ENCODE results near the gene ANO1. TPM values are rescaled to one million over a fixed set of nuclear protein-coding genes. Genes with fewer than 3 reads are reported as not detected.

Gene ANO1
- total RNA-seq, 4 donors from 2014 or later: 1.1 to 27.2 (median 4.2) TPM

- TF ChIP-seq CTCF (IDR thresholded peaks at IDR 0.05): no peak
- no peak for TF ChIP-seq POLR2A (IDR thresholded peaks at IDR 0.05)
- Histone ChIP-seq H3K27ac (no peak overlapping the region), H3K9me3 (no peaks in the 10 kb centered on the region), H3K36me3 (no peaks in the 10 kb centered on the region), H3K4me3 (no peak overlapping the region), H3K27me3 (no peaks in the 10 kb centered on the region), H3K4me1 (no peaks in the 10 kb centered on the region)
- DNase-seq: no peak
Measured at GRCh38 chr11:70131606-70132190, 53.6 kb downstream of the ANO1 start.

- H3K27me3 ChIP-seq: no peaks in the 10 kb centered on the region
- H3K27ac ChIP-seq: no peak overlapping the region
- TF ChIP-seq POLR2A (IDR thresholded peaks at IDR 0.05): no peak
- no peaks in the 10 kb centered on the region for H3K36me3 ChIP-seq
- no peak overlapping the region for H3K4me3 ChIP-seq
- no peak for DNase-seq
- no peaks in the 10 kb centered on the region for H3K9me3 ChIP-seq
- no peaks in the 10 kb centered on the region for H3K4me1 ChIP-seq
Measured at GRCh38 chr11:70132641-70133040, 54.5 kb downstream of the ANO1 start.

- H3K4me3 ChIP-seq: no peak overlapping the region
- no peaks in the 10 kb centered on the region for H3K4me1 ChIP-seq
- H3K27ac ChIP-seq: no peak overlapping the region
- no peaks in the 10 kb centered on the region for H3K27me3 ChIP-seq
- DNase-seq: no peak
- no peaks in the 10 kb centered on the region for H3K36me3 ChIP-seq
- H3K9me3 ChIP-seq: no peaks in the 10 kb centered on the region
- no peak for TF ChIP-seq CTCF (IDR thresholded peaks at IDR 0.05)
- no peak for TF ChIP-seq POLR2A (IDR thresholded peaks at IDR 0.05)
Measured at GRCh38 chr11:70133771-70134335, 55.7 kb downstream of the ANO1 start.

- H3K27me3 ChIP-seq: no peaks in the 10 kb centered on the region
- H3K27ac ChIP-seq: no peak overlapping the region
- H3K9me3 ChIP-seq: no peaks in the 10 kb centered on the region
- no peak for TF ChIP-seq POLR2A (IDR thresholded peaks at IDR 0.05)
- no peak for TF ChIP-seq CTCF (IDR thresholded peaks at IDR 0.05)
- H3K4me3 ChIP-seq: no peak overlapping the region
- H3K36me3 ChIP-seq: no peaks in the 10 kb centered on the region
- H3K4me1 ChIP-seq: no peaks in the 10 kb centered on the region
- DNase-seq: no peak
Measured at GRCh38 chr11:70134490-70134889, 56.4 kb downstream of the ANO1 start.

- peaks cover 0 to 6% (median 0%) of the 10 kb centered on the region in 4 donors for H3K4me1 ChIP-seq
- TF ChIP-seq POLR2A (IDR thresholded peaks at IDR 0.05) (no peak), CTCF (IDR thresholded peaks at IDR 0.05) (no peak)
- H3K27ac ChIP-seq: no peak overlapping the region
- no peak for DNase-seq
- no peaks in the 10 kb centered on the region for H3K36me3 ChIP-seq
- H3K9me3 ChIP-seq: no peaks in the 10 kb centered on the region
- no peak overlapping the region for H3K4me3 ChIP-seq
- H3K27me3 ChIP-seq: no peaks in the 10 kb centered on the region
Measured at GRCh38 chr11:70135142-70135541, 57.0 kb downstream of the ANO1 start.

GRCh38 chr11:70135625-70136059 is 57.5 kb downstream of the ANO1 start:
- Histone ChIP-seq H3K27ac (no peak overlapping the region), H3K27me3 (no peaks in the 10 kb centered on the region), H3K9me3 (no peaks in the 10 kb centered on the region), H3K4me1 (peaks cover 0 to 10% (median 0%) of the 10 kb centered on the region in 4 donors), H3K36me3 (no peaks in the 10 kb centered on the region), H3K4me3 (no peak overlapping the region)
- TF ChIP-seq POLR2A (IDR thresholded peaks at IDR 0.05) (no peak), CTCF (IDR thresholded peaks at IDR 0.05) (no peak)
- DNase-seq: no peak

Measured in Peyer's patch (tissue), 4 donors.